Activated CD8-positive, alpha-beta T cell treated with anti-CD3 and anti-CD28 coated beads for 36 hours (primary cell): Measurements from ENCODE around the gene VAMP1. TPM values are rescaled to one million over a fixed set of nuclear protein-coding genes. Genes with fewer than 3 reads are reported as not detected.

ENCODE experiments used
- ATAC-seq: fragments of 200-7000 bp; cut with Tn5 transposase; one replicate; pipeline ENCODE4 v1.10.0; 2021; ENCODE audit warnings: mild to moderate bottlenecking, moderate library complexity
- CTCF ChIA-PET: fragments of 350-600 bp; sonication (Branson Sonifier 250); formaldehyde crosslinking; loops from one replicate; lab custom pipeline; 2021; ENCODE audit warnings: antibody characterized with exemption; lab: Charles Lee
- POLR2A ChIA-PET: fragments of 350-600 bp; sonication (Branson Sonifier 250); formaldehyde crosslinking; loops from one replicate; lab custom pipeline; 2021; ENCODE audit warnings: antibody characterized with exemption; lab: Charles Lee
- DNase-seq: peaks from one replicate; pipeline ENCODE4 v3.0.0-alpha.2; 2020
- H3K27ac Mint-ChIP-seq: one replicate; pipeline ENCODE4 v1.8.0; 2021; ENCODE audit warnings: mild to moderate bottlenecking, mixed read lengths
- H3K27me3 Mint-ChIP-seq: one replicate; pipeline ENCODE4 v1.8.0; 2021; ENCODE audit warnings: mixed read lengths
- H3K36me3 Mint-ChIP-seq: one replicate; pipeline ENCODE4 v1.8.0; 2021; ENCODE audit warnings: low read depth, mixed read lengths
- H3K4me1 Mint-ChIP-seq: one replicate; pipeline ENCODE4 v1.8.0; 2021; ENCODE audit warnings: low read depth, mixed read lengths
- H3K4me3 Mint-ChIP-seq: one replicate; pipeline ENCODE4 v1.8.0; 2021; ENCODE audit warnings: mild to moderate bottlenecking, moderate library complexity, mixed read lengths
- H3K9me3 Mint-ChIP-seq: one replicate; pipeline ENCODE4 v1.8.0; 2021; ENCODE audit warnings: mixed read lengths
- CTCF ChIP-seq: fragments of 200-600 bp; IDR thresholded peaks from one replicate; pipeline ENCODE4 v1.8.0; 2022; ENCODE audit warnings: antibody characterized with exemption, mild to moderate bottlenecking
- intact Hi-C: fragments of 100-400 bp; cut with micrococcal nuclease; formaldehyde crosslinking; loops from one replicate; pipeline ENCODE4 v1.10.0; 2022
- total RNA-seq, 2 experiments: library from RNA; stranded (reverse); gene quantifications; one replicate each; pipeline ENCODE4 v1.2.3, GENCODE V29; 2021

Gene VAMP1, protein sequence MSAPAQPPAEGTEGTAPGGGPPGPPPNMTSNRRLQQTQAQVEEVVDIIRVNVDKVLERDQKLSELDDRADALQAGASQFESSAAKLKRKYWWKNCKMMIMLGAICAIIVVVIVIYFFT
- 10 to 100 TPM; 50.0 to 51.2 TPM for total RNA-seq

GRCh38 chr12:6470375-6471163 lies at the start of gene VAMP1:
VAMP1 (minus strand) TSS chr12:6470677; CDS start chr12:6470531, 146 bp downstream.
- POLR2A ChIA-PET = interaction anchor here (0.6 to 6.7 kb wide), 29 partner anchors 9 to 147 kb away, joined by 3 to 110 read pairs (median 4); partner anchors contain the start of genes CD27, GAPDH, MRPL51 and TAPBPL
- intact Hi-C loops = no loop called here
- Mint-ChIP-seq H3K9me3 (no peaks in the 10 kb centered on the region), H3K27me3 (no peaks in the 10 kb centered on the region), H3K4me3 (peak within 1 kb of the TSS; percentile 89), H3K27ac (peak within 1 kb of the TSS; percentile 88), H3K4me1 (peaks cover 44% of the 10 kb centered on the region), H3K36me3 (peaks cover 45% of the 10 kb centered on the region)
- no peak for TF ChIP-seq CTCF
- CTCF ChIA-PET = interaction anchor here (0.6 to 5.9 kb wide), 16 partner anchors 9 to 219 kb away, joined by 3 to 56 read pairs (median 5); partner anchors contain the start of genes MRPL51, TAPBPL and ZNF384
- DNase-seq (peak; percentile 99), ATAC-seq (peak; percentile 90)

DNA sequence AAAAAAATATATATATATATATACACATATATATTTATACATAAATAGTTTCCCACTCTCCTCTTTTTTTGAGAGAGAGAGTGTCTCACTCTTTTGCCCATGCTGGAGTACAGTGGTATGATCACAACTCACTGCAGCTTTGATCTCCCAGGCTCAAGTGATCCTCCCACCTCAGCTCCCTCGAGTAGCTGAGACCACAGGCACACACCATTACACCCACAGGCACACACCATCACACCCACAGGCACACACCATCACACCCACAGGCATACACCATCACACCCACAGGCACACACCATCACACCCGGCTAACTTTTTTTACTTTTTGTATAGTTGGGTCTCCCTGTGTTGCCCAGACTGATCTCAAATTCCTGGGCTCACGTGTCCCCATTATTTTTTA lies 49.7 kb upstream of the VAMP1 start:
- intact Hi-C loops = no loop called here
- Mint-ChIP-seq H3K36me3 (peaks cover 66% of the 10 kb centered on the region), H3K27ac (peak overlapping the region; percentile 10), H3K4me1 (no peaks in the 10 kb centered on the region), H3K27me3 (no peaks in the 10 kb centered on the region), H3K9me3 (no peaks in the 10 kb centered on the region), H3K4me3 (no peak overlapping the region)
- POLR2A ChIA-PET = interaction anchor here (1.1 to 4.1 kb wide), 3 partner anchors 8 to 19 kb away, joined by 3 to 13 read pairs (median 4); no protein-coding TSS in a partner anchor
- DNase-seq = no peak
- CTCF ChIA-PET = no interaction called here
- no peak for ATAC-seq
- TF ChIP-seq CTCF = no peak

GRCh38 chr12:6508087-6508486 lies 37.6 kb upstream of the VAMP1 start:
- no peak overlapping the region for H3K4me3 Mint-ChIP-seq
- CTCF ChIA-PET = interaction anchor here (0.9 to 1.6 kb wide), 2 partner anchors 47 to 84 kb away, joined by 3 to 4 read pairs; no protein-coding TSS in a partner anchor

DNA sequence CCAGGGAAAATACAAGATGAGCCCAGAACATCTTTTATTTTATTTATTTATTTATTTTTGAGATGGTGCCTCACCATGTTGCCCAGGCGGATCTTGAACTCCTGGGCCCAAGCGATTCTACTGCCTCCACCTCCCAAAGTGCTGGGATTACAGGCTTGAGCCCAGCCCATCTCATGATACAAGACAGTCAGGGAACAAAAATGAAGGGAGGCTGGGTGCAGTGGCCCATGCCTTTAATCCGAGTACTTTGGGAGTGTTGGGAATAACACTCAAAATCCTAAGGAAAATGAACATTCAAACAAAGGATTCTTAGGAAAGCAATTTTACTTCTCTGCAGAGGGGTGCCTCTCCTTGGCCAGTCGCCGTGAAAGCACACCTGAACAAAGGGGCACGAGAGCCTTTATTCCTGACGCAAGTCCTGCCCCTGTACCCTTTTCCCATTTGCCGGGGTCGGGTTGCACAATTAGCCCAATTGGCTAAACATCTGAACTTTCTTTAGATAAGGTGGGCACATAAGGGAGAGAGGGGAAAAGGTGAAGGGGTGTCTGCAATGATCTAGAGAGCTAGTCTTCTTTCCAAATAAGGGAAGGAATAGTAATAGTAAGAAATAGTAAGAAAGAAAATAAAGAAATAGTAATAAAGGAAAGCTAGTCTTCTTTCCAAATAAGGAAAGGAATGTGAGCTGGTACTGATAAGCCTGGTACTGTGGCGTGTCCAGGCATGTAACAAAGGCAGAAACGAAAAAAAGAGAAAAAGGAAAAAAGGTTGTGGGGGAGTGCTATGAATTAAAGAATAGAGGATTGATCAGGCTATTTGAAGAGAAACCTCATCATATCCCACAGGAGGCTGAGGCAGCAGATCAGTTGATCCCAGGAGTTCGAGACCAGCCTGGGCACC lies 36.9 kb upstream of the VAMP1 start:
- ATAC-seq (no peak), DNase-seq (no peak)
- peaks cover 11% of the 10 kb centered on the region for H3K4me1 Mint-ChIP-seq
- TF ChIP-seq CTCF = no peak
- peaks cover 41% of the 10 kb centered on the region for H3K36me3 Mint-ChIP-seq
- H3K27me3 Mint-ChIP-seq = no peaks in the 10 kb centered on the region
- intact Hi-C loops = no loop called here
- no peak overlapping the region for H3K27ac Mint-ChIP-seq
- no peaks in the 10 kb centered on the region for H3K9me3 Mint-ChIP-seq
- CTCF ChIA-PET = interaction anchor here (0.9 to 1.6 kb wide), 2 partner anchors 46 to 84 kb away, joined by 3 to 4 read pairs; no protein-coding TSS in a partner anchor
- POLR2A ChIA-PET = interaction anchor here (0.9 kb wide), 1 partner anchor 9 kb away, joined by 3 read pairs; no protein-coding TSS in a partner anchor
- no peak overlapping the region for H3K4me3 Mint-ChIP-seq

More at GRCh38 chr12:6508087-6508486, 37.6 kb upstream of the VAMP1 start:
- Mint-ChIP-seq H3K36me3 (peaks cover 49% of the 10 kb centered on the region), H3K27ac (no peak overlapping the region), H3K9me3 (no peaks in the 10 kb centered on the region), H3K27me3 (no peaks in the 10 kb centered on the region), H3K4me1 (peaks cover 11% of the 10 kb centered on the region)
- intact Hi-C loops = no loop called here
- ATAC-seq (no peak), DNase-seq (no peak)
- POLR2A ChIA-PET = no interaction called here
- no peak for TF ChIP-seq CTCF
